ENCODE data around the gene IFNA14.
"Not testable (repeated sequence)": the region's sequence is repeated elsewhere in the genome, so short reads cannot be mapped to it uniquely, and the experiment has no call there.

Gene IFNA14

GRCh38 chr9:21213411-21214326 is 26.1 kb downstream of the IFNA14 start:
- DNase-seq = not testable (repeated sequence)

DNA sequence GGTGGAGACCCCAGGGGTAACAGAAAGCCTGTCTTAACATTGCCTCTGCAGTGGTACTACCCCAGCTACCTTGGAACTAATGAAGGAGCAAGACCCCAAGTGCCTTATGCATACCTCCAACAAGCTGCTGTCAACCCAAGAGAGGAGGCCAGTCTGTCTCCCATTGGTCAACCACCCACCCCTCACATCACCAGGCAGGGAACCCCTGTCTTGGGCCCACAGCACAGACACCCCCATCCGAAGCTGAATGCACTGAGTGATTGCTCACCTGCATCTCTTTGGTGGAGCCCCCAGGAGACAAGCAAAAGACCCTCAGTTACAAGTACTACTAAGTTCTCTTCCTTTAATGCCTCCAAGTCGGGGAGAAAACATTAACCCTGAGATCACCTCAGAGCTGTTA is 27.6 kb downstream of the IFNA14 start:
- not testable (repeated sequence) for DNase-seq

DNA sequence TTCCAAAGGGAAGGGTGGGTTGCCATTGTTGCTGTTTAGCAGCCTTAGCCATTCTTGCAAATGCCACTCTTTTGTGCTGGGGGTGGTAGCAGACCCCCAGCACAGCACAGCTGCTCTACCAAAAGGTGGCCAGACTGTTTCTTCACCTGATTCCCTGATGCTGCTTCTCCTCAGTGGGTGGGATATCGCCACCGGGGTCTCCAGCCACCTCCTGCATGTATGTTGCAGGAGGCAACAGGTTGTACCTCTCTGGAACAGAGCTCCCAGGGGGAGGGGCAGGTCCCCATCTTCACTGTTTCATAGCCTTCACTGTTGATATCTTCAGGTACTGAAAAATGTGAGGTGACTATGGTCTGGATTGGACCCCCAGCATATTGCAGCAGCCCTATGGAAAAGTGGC is 29.0 kb downstream of the IFNA14 start:
- DNase-seq = not testable (repeated sequence)

DNA sequence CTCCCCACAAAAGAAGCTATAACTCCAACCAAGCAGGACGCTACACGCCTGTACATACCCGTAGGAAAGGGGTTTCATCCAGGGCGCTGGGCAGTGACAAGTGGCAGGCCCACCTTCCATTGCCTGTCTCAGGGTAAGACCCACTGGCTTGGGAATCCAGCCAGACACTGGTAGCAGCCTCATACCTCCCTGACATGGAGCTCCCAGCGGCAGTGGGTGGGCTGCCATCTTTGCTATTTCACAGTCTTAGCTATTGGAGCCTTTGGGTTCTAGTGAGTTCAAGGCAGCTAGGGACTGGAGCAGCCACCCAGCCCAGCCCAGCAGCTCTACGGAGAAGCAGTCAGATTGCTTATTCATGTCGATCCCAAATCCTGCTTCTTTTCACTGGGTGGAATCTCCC is 29.5 kb downstream of the IFNA14 start:
- DNase-seq = no peak

GRCh38 chr9:21207043-21207442 is 32.8 kb downstream of the IFNA14 start, which contains the start of gene IFNA10:
IFNA10 (minus strand) TSS chr9:21207143; CDS start chr9:21207097, 46 bp downstream.
- not testable (repeated sequence) for DNase-seq

- DNase-seq = no peak
Observed at GRCh38 chr9:21205204-21205603, 34.6 kb downstream of the IFNA14 start.

GRCh38 chr9:21202105-21202504 is 37.7 kb downstream of the IFNA14 start, which contains the start of gene IFNA7:
IFNA7 (minus strand) TSS chr9:21202205; CDS start chr9:21202165, 40 bp downstream.
- DNase-seq = not testable (repeated sequence)

DNA sequence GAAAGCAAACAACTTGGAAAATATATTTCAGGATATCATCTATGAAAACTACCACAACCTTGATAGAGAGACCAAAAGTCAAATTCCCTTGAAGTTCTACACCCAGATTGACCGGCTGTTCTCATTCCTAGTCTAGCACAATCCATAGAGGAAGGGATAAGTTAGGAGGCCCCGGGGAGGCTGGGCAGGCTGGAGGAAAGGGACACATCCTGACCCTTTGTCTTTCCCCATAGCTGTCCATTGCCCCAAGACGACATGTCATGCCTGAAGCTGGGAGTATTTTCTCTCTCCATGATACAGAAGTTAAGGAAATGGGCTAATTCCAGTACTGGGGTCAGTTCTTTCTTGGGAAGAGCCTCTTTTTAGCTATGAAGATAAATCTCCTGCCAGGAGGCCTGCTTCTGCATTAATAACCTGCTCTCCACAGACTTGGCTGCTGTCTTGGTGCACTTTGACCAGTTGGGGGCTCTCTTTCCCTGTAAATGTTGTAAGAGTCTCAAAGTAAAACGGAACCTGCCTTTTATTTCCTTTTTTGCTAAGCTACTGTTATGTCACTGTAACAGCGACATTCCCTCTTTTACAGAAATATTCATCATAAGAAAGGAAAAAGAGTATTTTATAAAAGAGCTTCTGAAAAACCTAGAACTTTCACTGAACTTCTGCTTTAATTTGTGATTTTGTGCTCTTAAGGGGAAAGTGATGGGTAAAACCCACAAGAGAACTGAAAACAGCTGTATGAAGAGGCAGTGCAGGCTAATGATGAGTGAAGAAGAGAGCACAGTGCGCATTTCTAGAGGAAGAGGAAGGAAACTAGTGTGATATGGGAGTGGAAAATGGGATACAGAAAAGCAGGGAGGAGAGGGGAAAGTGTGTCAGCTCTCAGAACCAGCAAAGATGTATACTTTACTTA is 44.7 kb downstream of the IFNA14 start:
- peak; percentile 27 for DNase-seq
